Measurements from ENCODE around the gene MARCKS. TPM values are rescaled to one million over a fixed set of nuclear protein-coding genes. Genes with fewer than 3 reads are reported as not detected.

The MARCKS gene
- total and polyA plus RNA-seq, 10 of the 15 experiments (the other 5 are each of a cell fraction or from before 2014, with no cell fraction given), result 29.0 to 164 (median 74.5) TPM

- no peak overlapping the region; the same call in 1 of the 2 replicates for H2AFZ ChIP-seq (ENCODE audit: control insufficient read depth, low read depth, low read length)
- H3K36me3 ChIP-seq (ENCODE audit: control insufficient read depth in 2 of 2, insufficient read depth in 2 of 2, low read length in 1 of 2), result no peaks in the 10 kb centered on the region
- H3K4me3 ChIP-seq, result no peak overlapping the region
- POLR2A ChIA-PET, result interaction anchor here (1.1 to 1.2 kb wide), 2 partner anchors 9 to 233 kb away, joined by 3 read pairs; no protein-coding TSS in a partner anchor
- no peaks in the 10 kb centered on the region for H4K20me1 ChIP-seq (ENCODE audit: control insufficient read depth, insufficient read depth)
- H3K4me1 ChIP-seq (ENCODE audit: control insufficient read depth, insufficient read depth, low read length), result no peaks in the 10 kb centered on the region
- intact Hi-C loops (cut with micrococcal nuclease; ENCODE audit: unreplicated experiment) (loop anchor here (1.0 to 10.0 kb wide), 5 partner anchors 573 to 1099 kb away; no protein-coding TSS in a partner anchor), in situ Hi-C loops (cut with MboI) (loop anchor here (10.0 kb wide), 2 partner anchors 685 to 1105 kb away; no protein-coding TSS in a partner anchor)
- CTCF ChIA-PET, result interaction anchor here (0.6 to 9.5 kb wide), 74 partner anchors 9 to 1132 kb away, joined by 3 to 90 read pairs (median 3); no protein-coding TSS in a partner anchor
- BruUV-seq (replicated peaks), result no TSS peak
- no peaks in the 10 kb centered on the region for H3K9me3 ChIP-seq (replicated peaks; ENCODE audit: control insufficient read depth, insufficient read depth, low read length)
- no peak overlapping the region for H3K9ac ChIP-seq (ENCODE audit: control insufficient read depth, insufficient read depth, low read length)
- no peak overlapping the region for H3K4me2 ChIP-seq (ENCODE audit: control insufficient read depth, insufficient read depth)
- no peaks in the 10 kb centered on the region for H3K27me3 ChIP-seq (replicated peaks in 1 of 2; ENCODE audit: control insufficient read depth in 2 of 2, insufficient read depth in 2 of 2, low read length in 1 of 2)
- no peak for TF ChIP-seq LARP7 (IDR thresholded peaks at IDR 0.05)
- TF ChIP-seq GABPA (IDR thresholded peaks at IDR 0.05; ENCODE audit: low read depth), result no peak
- TF ChIP-seq BHLHE40 (IDR thresholded peaks at IDR 0.05; ENCODE audit: borderline replicate concordance in 1 of 2, low read depth in 2 of 2, low read length in 1 of 2), result 0 out of 4 replicates have a peak, but pooled peaks of 1 of the 2 experiments have one; percentile 34
- peak; percentile 32; the same call in 1 of the 2 replicates for TF ChIP-seq CBX5 (IDR thresholded peaks at IDR 0.05; ENCODE audit: low read depth)
- TF ChIP-seq BCL11A (IDR thresholded peaks at IDR 0.05; ENCODE audit: low read depth, low read length), result no peak
- TF ChIP-seq CTCF (IDR thresholded peaks at IDR 0.05 in 2 of 3, conservative IDR thresholded peaks at IDR 0.05 in 1 of 3; ENCODE audit: control insufficient read depth in 2 of 3, extremely low read depth in 1 of 3, insufficient read depth in 1 of 3, low read depth in 3 of 3, low read length in 3 of 3), result peak; percentile 83 to 89 (median 84)
- no peak for TF ChIP-seq STAT1 (conservative IDR thresholded peaks at IDR 0.05)
- TF ChIP-seq RAD21 (IDR thresholded peaks at IDR 0.05; ENCODE audit: insufficient read depth, low read depth, low read length), result peak; percentile 97
- peak; percentile 62 for TF ChIP-seq SKIL (IDR thresholded peaks at IDR 0.05; ENCODE audit: low read depth, poor library complexity, severe bottlenecking)
- TF ChIP-seq SMC3 (IDR thresholded peaks at IDR 0.05; ENCODE audit: borderline replicate concordance, low read length), result peak; percentile 96
- peak; percentile 52; the same call in 1 of the 2 replicates for TF ChIP-seq IRF4 (IDR thresholded peaks at IDR 0.05; ENCODE audit: low read depth, low read length)
- TF ChIP-seq CBFB (IDR thresholded peaks at IDR 0.05; ENCODE audit: low read depth), result no peak
- TF ChIP-seq POLR2A (IDR thresholded peaks at IDR 0.05; ENCODE audit: low read depth, low read length), result no peak
- 0 out of 2 replicates have a peak, but pooled peaks have one; percentile 23 for TF ChIP-seq SMARCA5 (IDR thresholded peaks at IDR 0.05)
- TF ChIP-seq ASH2L (IDR thresholded peaks at IDR 0.05; ENCODE audit: borderline replicate concordance, low read depth), result no peak
- TF ChIP-seq YY1 (IDR thresholded peaks at IDR 0.05; ENCODE audit: low read depth, low read length), result peak; percentile 39; the same call in 1 of the 2 replicates
- no peak for TF ChIP-seq ATF3 (IDR thresholded peaks at IDR 0.05; ENCODE audit: borderline replicate concordance, extremely low read depth, low read depth, low read length)
- TF ChIP-seq TCF3 (IDR thresholded peaks at IDR 0.05; ENCODE audit: borderline replicate concordance, insufficient read depth, low read depth, low read length), result no peak
- TF ChIP-seq FOS (IDR thresholded peaks at IDR 0.05; ENCODE audit: borderline replicate concordance, extremely low read depth, insufficient read length), result no peak
- ATAC-seq, result peak; percentile 99
- SMC1A ChIA-PET (ENCODE audit: uncharacterized antibody, unreplicated experiment), result interaction anchor here (0.5 to 6.0 kb wide), 60 partner anchors 9 to 1931 kb away, joined by 3 to 52 read pairs (median 4); no protein-coding TSS in a partner anchor
- H3K79me2 ChIP-seq (ENCODE audit: control insufficient read depth, insufficient read depth, low read length), result no peaks in the 10 kb centered on the region
- RAD21 ChIA-PET (ENCODE audit: unreplicated experiment), result interaction anchor here (0.5 to 4.1 kb wide), 51 partner anchors 9 to 1571 kb away, joined by 3 to 37 read pairs (median 4); no protein-coding TSS in a partner anchor
- H3K27ac ChIP-seq (ENCODE audit: control insufficient read depth, insufficient read depth), result no peak overlapping the region
- FAIRE-seq, result peak; percentile 77
- peak; percentile 47 for DNase-seq (ENCODE audit: low read depth, low spot score)
- 46% methylated on average over 6 of the region's 6 CpGs for WGBS (ENCODE audit: insufficient coverage, insufficient replicate concordance, low lambda C conversion rate, missing lambda C conversion rate)
Measured at GRCh38 chr6:113879186-113880096, 22.3 kb downstream of the MARCKS start.
